CD4-positive, alpha-beta T cell treated with Interleukin-12 subunit alpha and Interleukin-12 subunit beta, for 1 hour (primary cell): Measurements from ENCODE around the gene CDCP1.

ENCODE experiments used
- DNase-seq: peaks from one replicate; pipeline ENCODE4 v3.0.0-alpha.2; 2020

CDCP1 gene, protein sequence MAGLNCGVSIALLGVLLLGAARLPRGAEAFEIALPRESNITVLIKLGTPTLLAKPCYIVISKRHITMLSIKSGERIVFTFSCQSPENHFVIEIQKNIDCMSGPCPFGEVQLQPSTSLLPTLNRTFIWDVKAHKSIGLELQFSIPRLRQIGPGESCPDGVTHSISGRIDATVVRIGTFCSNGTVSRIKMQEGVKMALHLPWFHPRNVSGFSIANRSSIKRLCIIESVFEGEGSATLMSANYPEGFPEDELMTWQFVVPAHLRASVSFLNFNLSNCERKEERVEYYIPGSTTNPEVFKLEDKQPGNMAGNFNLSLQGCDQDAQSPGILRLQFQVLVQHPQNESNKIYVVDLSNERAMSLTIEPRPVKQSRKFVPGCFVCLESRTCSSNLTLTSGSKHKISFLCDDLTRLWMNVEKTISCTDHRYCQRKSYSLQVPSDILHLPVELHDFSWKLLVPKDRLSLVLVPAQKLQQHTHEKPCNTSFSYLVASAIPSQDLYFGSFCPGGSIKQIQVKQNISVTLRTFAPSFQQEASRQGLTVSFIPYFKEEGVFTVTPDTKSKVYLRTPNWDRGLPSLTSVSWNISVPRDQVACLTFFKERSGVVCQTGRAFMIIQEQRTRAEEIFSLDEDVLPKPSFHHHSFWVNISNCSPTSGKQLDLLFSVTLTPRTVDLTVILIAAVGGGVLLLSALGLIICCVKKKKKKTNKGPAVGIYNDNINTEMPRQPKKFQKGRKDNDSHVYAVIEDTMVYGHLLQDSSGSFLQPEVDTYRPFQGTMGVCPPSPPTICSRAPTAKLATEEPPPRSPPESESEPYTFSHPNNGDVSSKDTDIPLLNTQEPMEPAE

DNA sequence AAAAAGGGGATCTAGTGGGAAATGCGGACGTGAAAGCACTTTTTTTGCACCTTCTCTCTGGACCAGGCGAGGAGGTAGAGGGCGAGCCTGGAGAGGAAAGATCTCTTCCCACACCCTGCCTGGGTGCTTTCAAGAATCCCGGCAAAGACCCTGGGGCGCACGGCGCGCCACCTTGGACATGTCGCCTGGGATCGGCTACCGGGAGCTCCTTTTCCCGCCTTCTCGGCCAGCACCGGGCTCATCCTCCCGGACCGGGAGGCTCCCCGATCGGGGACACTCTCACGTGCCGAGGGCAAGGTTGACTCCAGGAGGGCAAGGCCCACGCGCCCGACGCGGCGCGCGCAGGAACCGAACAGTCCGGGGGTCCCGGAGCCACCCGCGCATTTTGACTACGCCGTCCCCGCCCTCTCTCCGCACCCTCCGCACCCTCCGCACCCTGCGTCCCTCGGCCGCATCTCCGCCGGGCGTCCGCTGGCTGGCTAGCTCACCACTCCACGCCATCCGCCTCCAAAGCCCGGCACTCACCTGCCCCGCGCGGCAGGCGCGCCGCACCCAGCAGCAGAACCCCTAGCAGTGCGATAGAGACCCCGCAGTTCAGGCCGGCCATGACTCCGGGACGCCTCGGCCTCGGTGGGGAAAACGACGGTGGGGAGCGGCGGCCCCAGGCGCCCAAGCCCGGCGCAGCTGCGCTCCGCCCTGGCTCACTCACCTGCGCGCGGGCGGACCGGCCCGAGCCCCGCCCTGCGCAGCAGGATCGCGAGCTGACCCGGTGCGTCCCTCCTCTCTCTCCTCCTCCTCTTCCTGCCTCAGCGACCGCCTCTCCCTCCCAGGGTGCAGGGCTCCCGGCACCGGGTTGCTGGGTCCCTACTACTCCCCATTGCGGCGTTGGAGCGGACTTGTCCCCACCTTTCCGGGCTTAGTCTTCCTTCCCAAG, at the start of gene CDCP1:
Gene CDCP1 (minus strand): TSS at position 698 of the 934 bp plus-strand sequence. CDS start 91 bp downstream, at position 607.
- DNase-seq = no peak

DNA sequence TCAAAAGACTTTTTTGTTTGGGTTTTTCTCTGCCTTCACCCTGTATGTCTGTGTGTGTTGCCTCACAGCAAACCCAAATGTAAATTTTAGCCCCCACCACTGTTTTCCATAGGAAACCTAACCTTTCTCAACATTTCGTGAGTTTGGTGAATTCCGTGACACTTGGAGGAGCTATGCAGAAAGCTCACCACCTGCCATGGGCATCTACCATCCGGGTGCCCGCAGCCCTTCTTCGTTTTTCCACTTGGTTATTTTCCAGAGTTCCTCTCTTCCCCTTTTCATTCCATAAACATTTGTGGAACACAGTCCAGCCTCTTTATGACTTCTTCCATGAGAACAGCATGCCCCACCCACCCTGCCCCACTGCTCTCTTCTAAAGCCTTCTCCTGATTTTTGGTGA, 48.6 kb upstream of the CDCP1 start:
- DNase-seq = no peak

DNA sequence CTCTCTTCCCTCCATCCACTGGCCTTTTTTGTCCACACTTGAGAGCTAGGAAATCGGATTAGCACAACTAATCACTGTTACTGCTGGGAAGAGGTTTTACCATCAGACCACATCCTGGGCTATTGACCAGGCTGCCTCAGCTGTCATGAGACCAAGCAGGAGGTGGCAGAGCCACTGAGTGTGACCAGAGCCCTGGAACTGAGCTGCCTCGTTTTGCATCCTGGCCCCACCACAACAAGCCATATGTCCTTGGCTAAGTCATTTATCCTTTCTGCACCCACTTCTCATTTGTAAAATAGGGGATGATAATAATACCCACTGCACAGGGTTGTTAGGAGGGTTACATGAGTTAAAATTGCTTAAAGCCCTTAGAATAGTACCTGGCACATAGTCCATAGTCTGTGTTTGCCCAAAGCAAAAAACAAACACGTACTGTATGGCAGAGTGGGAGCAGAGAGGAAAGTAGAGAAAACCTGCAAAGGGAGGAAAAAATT, 45.8 kb upstream of the CDCP1 start:
- no peak for DNase-seq

DNA sequence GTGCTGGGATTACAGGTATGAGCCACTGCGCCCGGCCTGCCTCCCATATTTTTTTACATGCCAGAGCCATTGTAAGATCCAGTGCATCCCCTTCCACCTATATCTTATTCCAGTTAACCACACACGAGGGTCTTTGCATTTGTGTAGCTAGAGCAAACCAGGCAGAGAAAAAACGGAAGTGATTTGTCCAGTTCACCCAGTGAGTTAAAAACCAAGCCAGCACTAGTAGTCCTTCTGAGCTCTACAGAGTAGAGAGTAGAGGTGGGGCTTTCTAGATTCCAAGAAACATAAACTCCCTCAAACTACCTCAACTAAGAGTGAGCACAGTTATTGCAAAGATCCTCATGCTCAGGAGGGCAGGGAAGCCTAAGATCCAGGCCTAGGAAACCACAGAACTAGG, 45.2 kb upstream of the CDCP1 start:
- no peak for DNase-seq

DNA sequence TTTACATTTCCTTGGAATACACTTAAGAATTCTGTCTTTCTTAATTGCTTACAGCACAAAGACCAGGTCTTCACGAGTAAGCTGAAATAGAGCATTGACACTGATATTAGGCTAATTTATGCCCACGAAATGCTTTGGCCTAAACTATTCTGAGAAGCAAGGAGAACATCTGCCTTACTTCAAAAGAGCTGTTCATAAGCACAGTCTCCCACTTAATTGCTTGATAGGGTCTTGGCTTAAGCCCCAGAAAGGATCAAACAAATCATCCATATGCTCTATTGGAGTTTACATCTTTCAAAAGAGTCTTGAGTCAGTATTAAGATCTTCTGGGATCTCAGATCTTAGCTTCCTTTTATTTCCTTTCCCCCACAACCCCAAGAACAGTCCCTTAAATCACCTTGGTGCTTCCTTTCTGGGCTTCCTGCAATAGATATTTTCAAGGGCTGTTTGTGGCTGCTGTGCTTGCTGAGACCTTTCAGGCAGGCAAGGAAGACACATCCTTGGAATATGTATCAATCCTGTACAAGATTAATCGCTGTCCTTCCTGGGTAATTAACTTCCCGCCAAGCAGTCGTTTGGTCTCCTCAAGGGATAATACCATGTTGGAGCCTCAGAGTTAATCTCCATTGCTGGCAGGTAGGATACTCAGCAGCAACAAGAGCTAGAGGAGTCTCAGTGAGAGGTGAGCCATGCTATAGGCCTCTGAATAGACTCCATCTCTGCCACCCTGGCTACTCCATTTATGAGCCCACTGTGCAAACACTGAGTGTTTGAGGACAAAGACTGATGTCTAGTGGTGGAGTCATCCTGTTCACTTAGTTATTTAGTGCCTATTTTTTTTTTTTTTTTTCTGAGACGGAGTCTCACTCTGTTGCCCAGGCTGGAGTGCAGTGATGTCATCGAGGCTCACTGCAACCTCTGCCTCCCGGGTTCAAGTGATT, 42.8 kb upstream of the CDCP1 start:
- DNase-seq = no peak

DNA sequence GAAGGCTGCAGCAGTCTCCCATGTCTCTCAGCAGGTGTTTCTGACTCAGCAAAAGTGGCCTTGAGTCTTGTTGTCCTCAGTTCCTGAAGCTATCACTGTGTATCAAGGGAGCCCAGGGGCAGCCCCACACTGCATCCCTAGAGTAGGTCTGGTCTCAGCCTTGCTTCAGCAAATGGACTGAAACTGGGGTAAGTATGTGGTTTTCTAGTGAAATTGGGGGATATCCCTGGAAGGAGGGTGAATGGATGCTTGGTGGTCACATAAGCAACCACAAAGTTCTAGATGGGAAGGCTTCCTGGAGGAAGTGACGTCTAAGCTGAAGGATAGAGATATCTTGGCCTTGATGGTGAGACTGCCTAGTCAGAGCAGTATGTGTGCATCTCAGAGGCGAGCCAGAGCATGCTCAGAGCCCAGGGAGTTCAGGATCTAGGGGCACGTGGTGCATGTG, 41.5 kb upstream of the CDCP1 start:
- no peak for DNase-seq

DNA sequence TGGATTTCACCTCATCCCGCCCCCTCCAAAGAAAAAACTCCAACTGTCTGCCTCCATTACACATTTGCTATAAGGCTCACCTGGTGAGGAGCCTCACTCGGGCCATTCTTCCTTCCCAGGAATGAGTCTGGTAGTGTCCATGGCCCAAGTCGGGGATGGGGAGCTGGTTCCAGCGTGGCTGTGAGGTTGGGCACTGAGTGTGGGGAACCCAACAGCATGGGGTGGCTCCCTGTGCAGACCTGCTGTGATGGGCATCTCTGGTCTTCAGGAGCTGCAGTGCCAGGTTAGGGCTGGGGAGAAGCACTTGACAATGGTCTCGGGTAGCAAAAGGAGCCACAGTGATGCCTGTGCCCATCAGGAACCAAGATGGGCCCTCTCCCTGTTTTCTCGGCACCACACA, 40.7 kb upstream of the CDCP1 start:
- no peak for DNase-seq

DNA sequence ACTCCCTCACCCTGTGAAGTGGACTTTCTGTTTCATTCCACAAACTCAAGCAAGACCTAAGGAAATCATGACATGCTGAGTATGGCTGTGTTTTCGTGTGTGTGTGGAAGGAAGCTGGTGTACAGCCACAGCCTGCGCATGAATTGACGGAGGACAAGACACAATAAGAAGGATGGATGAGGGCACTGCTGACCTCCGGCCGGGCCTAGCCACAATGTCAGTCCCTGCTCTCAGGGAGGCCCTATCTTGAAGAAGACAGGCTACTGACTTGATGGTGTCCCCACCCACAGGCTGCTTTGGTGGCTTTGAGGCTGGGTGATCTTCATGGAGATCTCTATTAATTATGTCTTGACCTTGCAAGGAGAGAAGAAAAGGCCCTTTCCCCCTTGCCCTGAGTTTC, 39.3 kb upstream of the CDCP1 start:
- no peak for DNase-seq

DNA sequence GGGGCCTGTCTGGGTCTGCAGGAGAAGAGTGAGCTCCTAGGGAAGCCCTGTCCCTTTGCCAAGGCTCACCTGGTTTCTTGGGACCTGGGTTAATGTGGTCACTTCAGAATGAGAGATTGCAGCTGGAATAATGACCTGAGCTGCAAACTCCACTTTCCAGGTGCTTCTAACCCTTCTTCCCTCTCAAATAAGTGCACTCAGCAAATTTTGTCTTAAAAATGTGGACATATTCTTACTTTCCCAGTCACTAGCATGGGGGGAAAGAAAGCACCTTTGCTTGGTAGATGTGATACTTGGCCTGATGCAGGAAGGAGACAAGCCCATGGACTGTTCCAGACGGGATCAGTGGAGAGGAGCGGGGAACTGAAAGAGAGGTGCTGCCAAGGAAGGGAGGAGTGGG, 38.9 kb upstream of the CDCP1 start:
- no peak for DNase-seq

DNA sequence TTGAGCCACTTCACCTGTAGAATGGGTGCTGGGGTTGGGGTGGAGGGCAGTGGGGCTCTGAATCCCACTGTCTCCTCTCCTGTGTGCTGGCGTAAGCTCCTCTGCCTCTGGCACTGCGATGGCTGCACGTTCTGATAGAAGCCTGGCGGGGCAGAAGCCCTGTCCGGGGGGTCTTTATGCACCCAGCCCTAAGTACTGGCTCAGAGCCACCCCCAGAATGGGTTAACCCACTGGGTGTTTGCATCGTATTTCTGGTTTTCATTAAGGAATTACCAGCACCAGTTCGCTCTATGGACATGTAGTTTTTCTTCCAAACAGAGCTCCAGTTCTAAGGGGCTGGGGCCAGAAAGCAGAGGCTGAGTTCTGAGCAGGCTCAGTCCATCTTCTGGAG, 37.7 kb upstream of the CDCP1 start:
- no peak for DNase-seq

DNA sequence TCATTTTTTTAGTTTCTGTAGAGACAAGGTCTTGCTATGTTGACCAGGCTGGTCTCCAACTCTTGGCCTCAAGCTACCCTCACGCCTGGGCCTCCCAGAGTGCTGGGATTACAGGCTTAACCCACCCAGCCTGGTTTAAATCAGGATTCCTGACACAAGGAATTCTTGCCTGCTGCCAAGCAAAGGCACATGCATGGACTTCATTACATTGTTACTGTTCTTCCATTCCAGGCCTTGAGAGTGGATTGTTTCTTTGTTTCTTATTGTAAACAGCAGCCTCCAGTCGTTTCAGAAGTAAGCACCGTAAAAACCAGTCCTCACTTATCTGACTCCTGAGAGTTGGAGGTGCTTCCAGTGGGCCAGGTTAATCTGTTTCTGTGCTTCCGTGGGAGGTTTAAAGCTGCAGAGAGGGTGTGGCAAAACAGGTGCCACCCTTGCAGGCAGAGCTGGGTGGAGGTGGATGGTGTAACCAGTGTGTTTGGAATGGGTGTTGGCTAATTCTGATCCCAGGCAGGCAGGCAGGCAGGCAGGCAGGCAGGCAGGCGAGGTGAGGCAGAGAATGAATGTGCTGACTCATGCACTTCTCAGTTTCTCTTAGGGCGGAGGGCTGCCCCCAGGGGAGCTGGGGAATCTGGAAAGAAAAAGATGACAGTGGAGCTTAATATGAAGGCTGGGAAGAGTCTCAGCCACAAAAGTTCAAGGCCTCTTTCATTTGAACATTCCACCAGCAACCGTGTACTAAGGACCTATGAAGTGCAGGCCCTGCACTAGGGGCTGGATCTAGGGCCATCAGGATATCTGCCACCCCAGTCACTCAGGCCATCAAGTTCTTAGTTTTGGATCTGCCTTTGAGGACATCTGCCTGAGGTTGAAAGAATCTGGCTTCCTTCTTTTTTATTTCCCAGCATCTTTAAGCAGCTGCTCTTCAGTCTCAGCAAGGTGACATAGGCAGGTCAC, 37.0 kb upstream of the CDCP1 start:
- no peak for DNase-seq

DNA sequence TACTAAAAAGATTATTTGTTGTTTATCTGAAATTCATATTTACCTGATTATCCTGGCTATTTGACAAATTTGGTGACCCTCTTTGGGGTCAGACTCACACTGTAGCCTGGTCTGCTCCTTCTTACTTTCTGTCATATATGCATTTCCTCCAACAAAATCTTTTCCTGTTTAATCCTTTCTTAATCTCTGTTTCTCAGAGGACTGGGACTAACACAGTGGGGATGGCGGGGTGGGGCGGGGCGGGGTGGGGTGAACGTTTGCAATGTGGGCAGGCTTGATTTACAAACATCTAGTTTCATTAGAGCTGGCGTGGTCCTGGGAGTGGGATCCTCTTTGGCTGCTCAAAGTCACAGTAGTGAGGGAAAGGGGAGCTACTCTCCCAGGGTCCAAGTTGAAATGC, 35.3 kb upstream of the CDCP1 start:
- DNase-seq = no peak

DNA sequence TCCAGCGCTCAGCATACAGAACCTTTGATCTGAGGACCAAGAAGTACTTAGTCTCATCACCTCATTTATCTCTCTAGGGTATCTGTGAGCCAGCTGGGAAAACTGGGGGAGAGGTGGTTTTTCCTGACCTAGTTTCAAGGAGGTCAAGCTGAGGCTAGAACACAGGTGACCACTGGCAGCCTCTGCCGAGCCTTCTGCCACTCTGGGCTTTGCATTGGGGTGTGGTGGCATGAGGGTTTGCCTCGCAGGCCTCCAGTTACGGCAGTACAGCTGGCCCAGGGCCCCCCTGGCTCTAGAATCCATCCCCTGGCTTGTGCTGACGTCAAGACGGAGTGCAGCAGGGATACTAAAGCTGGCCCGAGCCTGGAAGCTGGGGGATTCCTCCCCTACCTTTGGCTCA, 34.7 kb upstream of the CDCP1 start:
- DNase-seq = no peak

DNA sequence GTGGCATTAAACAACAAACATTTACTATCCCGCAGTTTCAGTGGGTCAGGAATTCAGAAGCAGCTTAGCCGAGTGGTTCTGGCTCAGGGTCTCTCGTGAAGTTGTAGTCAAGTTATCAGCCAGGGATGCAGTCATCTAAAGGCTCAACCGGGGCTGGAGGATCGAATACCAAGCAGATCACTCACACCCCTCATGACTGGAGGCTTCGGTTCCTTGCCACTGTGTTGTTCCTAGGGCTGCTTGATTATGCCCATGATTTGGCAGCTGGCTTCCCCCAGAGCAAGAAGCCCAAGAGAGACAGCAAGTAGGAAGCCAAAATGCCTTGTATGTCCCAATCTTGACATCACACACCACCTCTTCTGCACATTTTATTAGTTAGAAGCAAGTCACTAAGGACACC, 33.9 kb upstream of the CDCP1 start:
- DNase-seq = no peak

DNA sequence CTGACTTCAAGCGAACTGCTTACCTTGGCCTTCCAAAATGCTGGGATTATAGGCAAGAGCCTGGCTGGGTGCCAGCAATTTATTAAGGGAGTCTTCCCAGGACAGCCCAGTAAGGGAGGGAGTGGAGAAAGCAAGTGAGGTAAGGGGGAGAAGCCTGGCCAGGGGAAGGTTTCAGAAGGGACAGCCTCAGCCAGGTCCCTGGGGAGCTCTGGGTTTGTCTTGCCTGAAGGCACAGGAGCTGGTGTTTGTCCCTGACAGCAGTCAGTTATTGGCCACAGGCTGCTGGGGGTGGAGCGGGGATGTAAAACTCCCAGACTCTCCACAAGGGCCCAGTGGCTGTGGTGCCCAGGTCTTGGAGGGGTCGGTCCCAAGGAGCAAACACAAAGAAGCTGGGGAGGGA, 33.0 kb upstream of the CDCP1 start:
- DNase-seq = no peak

DNA sequence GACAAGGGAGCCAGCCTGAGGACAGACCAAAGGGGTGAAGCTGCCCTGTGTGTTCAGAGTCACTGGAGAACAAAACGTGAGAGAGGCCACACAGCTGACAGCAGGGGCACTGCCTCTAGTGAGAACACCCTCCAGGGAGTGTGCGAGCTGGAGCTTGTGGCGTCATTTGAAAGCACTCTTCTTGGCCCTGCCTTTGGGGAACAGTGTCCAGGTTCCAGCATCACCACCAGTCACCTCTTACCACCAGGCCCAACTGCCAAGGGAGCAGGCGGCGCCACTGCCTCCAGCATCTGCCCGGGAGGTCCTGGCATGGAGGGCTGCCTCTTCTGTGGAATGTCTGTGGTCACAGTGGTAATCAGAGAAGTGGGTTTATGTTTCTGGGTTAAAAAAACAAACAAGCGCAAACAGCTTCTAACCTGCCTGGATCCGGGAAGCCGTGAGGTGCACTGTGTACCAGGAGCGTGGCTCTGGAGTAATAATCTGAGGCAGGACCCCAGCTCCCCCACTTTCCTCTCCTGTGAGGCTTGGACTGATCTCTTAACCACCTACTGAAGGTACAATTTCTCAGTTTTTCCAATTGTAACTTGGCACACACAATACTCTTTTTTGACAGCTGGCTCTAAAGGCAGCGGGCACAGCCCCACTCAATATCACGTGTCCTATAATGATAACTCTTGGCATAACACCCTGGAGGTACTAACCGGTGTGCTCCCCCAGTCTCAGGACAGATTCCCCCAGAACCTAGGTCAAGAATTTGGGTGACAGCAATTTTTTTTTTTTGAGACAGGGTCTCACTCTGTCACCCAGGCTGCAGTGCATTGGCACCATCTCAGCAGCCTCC, 32.2 kb upstream of the CDCP1 start:
- DNase-seq = no peak

DNA sequence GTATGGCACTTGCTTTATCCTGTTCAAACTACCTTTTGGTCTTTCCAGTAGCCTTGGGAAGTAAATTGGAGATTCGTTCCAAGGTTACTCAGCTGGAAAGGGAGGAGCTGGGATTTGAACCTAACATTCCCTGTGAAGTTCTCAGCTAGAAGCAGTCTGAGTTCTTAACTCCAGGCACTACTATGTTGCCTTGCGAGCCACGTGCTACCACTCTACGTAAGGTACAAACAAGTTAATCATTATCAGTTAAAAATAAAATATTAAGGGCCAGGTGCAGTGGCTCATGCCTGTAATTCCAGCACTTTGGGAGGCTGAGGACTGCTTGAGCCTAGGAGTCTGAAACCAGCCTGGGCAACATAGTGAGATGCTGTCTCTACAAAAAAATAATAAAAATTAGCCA, 30.7 kb upstream of the CDCP1 start:
- DNase-seq = no peak

DNA sequence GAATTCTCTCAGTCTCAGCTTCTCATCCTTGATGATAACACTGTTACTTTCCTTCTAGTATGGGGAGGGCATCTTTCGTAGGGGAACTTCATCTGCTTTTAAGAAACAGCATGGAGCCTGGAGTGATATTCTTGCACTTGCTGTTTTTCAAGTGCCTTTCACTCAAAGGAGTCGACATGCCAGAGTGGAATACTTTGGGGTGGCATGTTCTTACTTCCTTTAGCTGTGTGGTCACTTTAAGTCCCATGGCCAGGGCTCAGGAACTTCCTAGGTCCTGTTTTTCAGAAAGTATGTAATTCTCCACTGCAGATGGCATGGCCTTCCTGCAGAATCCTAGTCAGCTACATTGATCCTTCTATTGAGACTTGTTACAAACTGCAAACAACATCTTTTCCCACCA, 28.1 kb upstream of the CDCP1 start:
- DNase-seq = no peak

DNA sequence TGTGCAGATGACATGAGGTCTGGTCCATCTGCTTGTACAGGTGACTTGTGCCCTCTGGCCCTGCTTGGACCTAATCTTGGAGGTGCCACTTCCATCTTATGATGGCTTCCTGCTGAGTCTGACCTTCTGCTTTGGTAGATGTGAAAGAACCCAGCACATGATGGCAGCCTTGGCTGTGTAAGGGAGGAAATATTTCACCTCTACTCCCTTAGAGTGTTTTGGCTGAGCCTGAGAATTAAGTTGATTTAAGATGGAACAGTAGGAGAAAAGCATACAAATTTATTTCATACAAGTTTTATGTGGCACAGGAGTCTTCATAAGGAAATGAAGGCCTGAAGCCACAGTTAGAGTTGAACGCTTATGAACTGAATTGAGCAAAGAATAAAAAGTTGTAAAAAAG, 27.6 kb upstream of the CDCP1 start:
- DNase-seq = no peak

DNA sequence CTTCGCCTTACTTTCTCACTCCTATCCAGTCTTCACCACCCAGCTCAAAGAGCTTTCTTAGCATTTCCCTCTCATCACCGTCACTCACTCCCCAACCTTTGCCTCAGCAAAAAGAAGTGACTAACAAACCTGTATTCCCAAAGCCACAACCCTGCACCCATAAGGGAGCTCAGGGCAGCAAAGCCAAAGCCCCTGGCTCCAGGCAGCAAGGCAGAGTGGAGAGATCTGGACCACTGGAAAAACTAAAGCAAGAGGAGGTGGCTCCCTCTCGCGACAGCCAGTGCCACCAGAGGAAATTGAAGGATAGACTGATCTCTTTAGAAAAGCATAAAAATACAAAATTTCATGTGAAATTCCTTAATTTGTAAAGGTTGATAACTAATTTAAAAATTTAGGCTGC, 25.1 kb upstream of the CDCP1 start:
- no peak for DNase-seq
